Activated T-cell treated with anti-CD3 and anti-CD28 coated beads, Interleukin-2, amount 50 U/mL, for 48 hours (primary cell): ENCODE data around the gene TRIM66.

Experiments used
- DNase-seq, 2 experiments: peaks; one replicate each; pipeline ENCODE4 v3.0.0-alpha.2; 2020

Gene TRIM66

DNA sequence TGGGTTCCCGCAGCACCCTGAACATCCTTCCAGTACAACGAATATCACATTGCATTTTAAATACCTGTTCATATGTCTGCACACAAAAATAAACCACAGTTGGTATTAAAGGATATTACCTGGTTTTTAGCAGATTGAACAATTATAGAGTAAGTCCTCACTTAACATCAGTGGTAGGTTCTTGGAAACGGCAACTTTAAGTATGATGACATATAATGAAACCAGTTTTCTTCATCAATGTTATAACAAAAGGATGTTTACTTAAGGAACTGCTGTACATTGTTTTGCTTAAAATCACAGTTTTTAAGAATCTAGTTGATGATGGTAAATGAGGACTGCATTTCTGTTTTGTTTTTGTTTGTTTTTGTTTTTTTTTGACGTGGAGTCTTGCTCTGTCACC, 28.0 kb downstream of the TRIM66 start:
- DNase-seq = no peak

DNA sequence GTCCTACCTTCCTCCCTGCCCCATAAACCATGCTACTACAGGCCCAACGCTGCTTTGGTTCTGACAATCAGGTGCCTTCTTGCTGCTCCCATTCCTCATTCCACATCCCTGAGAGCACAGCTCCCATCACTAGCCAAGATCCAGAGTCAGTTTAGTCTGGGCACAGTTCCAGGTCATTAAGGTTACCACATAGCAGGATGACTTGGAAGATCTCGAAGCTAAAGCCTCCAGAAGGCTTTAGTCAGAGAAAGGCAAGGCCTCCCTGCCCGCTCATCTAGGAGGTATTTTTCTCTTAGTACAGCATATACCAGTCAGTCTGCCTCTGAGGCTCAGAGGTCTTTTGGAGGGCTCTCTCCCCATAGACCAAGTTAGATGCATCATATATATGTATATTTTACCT, 30.3 kb downstream of the TRIM66 start:
- DNase-seq = no peak

DNA sequence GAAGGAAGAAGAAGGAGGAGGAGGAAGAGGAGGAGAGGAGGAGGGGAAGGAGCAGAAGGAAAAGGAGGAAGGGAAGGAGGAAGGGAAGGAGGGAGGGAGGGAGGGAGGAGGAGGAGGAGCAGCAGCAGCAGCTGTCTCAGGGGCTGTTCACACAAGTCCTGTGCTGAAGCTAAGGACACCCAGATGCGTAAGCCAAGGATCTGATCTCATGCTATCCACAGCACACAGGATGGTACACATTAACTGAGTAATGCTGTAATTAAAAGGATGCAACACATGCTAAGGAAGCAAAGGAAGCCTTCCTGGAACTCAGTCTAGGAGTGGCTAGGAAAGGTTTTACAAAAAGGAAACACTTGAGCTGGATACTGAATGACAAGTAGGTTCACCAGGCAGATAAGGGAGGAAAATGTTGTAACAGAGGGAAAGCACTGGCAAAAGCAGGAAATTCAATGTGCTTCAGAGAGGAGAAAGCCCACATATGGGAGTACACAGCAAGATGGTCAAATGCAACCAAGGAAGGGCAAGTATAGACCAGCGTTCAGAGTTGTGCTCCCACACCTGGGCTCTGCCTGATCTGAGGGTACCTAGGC, 32.0 kb downstream of the TRIM66 start:
- DNase-seq = no peak

DNA sequence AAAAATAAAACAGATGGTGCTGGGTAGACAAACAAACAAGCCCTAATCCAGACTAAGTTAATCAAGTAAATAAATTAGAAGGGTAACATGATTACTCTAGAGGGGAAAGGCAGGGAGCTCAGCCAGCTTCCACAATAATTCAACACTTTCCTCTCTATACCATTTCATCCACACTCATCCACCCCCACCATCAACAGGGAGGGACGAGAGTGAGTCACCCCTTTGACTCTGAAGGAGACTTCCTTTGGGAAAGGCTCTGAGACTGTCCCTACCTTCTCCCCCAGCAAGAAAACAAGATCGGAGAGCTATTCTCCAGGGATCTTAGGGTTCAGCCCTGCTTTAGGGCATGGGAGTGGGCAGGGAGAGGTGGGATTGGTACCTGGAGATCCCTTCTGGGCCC, 33.1 kb downstream of the TRIM66 start:
- DNase-seq = no peak

DNA sequence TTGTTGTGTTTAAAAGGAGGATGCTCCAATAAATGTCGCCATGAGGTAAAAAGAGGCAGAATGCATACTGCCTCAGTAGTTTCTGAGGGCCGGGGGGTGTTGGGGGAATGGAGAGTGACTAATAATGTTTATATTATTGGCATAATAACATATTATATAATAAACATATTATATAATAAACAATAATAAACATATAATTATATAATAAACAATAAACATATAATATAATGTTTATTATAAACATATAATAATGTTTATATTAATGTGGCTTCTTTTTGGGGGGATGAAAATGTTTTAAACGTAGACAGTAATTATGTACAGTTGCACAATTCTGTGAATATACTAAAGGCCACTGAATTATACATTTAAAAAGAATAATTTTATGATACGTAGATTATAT, 35.6 kb downstream of the TRIM66 start:
- no peak for DNase-seq

DNA sequence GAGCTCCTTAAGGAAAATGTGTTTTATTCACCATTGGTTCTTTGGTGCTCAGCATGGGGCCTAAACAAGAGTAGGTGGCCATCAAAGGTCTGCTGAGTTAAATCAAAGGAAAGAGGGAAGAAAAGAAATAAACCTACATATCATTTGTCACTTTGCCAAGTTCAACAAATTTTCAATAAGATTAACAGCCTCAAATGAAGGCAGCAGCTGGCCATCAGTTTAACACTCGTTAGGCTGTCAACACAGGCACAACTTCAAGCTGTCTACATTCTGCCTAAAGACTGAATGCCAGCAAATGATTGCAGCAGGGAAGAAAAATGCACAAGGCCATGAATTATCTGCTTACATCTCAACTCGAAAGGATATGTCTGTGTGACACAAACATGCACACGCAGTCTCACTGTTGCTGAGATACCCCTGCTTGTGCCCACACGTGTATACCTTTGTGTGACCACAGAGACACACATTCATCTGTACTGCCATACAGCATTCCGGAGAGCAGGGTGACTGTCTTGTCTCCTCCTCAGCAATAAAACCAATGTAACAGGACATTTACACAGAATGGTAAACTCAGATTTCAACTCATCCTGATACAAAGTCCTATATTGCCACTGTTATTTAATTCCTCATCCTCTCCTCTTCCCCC, 40.1 kb downstream of the TRIM66 start:
- DNase-seq = no peak

DNA sequence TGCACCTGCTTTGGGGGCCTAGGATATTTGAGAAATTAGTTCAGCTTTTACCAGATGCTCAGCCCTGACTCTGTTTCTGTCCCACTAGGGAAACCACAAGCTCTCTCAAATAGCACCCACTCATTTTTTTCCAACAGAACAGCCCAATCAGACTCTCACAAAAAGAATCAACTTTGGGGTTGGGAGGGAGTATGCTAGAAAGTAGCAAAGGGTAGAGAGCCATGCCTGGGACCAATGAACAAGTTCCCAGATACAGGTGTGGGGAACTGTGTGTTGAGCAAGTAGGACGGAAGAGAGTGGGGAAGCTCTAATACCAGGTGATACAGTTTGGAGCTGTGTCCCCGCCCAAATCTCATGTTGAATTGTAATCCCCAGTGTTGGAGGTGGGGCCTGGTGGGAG, 41.1 kb downstream of the TRIM66 start:
- peak in 1 of 2 experiments; percentile 24 for DNase-seq

DNA sequence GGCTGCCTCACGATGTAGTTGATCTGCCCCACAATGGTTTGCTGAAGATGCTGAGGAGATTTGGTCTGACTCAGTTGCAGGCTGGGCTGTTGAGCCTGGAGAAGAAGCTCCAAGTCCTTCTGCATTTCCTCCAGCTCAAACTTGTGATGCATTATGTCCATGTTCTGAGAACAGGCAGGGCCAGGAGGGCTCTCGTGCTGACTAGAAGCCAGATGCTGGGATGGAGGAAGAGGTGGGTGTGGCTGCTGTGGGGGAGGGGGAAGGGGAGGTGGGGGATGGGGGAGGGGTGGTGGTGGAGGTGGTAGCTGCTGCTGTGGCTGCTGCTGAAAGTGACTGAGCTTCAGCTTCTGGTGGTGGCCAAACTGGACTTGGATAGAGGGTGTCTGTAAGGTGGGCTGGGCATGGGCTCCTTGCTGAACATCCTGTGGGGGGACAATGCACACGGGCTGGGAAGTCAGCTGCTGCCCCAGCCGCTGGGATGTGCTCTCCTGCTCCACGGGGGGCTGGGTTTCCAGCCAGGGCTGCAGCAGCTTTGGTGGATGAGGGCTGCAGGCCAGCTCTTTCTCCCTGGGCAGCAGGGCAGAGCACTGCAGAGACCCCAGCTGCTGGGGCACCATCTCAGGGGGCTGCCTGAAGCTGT, 42.1 kb downstream of the TRIM66 start:
- no peak for DNase-seq

DNA sequence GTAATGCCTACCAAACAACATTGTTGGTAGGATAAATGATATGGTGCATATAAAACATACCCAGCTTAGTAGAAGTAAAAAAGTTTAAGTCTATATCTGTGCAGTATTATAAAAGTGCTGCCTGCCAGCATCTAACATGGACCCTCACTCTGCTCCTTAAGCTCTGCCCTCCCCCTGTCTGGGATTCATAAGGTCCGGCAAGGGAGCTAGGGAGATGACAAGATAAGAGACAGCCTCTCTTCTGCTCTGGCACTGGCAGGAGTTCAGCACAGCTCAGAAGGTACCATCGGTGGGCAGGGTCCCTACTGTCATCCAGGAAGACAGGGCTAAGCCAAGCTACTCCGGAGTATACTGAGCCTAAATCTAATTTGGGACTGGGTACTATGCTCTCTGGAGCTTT, 42.8 kb downstream of the TRIM66 start:
- no peak for DNase-seq

DNA sequence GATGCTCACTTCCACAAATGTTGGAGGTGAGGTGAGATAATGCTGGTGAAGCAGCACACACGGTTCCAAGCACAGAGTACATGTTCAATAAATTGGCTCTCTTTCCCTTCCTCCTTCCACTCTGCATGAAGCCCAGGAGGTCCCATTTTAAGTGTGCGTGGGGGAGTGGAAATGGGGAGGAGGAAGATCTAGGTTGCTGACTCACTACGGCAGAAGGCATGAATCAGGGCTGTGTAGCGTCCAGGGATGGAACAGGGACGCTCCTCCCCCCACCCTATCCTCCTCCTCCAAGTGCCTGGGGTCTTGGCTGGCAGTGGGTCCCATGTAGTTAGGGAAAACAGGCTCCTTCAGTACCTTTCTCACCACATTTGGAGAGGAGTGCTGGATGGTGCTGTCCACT, 44.2 kb downstream of the TRIM66 start:
- no peak for DNase-seq

DNA sequence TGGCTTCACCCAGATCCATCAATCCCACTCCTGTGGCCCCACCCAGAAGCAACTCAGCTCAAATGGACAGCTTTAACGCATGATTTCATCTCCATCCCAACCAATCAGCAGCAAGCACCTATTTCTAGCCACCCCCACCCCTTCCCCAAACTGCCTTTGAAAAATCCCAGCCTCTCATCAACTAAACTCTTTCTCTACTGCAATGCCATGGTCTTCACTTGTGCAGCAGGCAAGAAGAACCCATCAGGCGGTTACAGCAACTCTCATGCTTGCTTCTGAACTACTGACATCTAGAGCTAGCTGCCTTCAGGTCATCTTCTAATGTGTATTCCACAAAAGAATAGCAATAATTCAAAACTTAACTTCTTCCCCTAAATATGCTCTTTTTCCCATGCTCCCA, 46.3 kb downstream of the TRIM66 start:
- no peak for DNase-seq

DNA sequence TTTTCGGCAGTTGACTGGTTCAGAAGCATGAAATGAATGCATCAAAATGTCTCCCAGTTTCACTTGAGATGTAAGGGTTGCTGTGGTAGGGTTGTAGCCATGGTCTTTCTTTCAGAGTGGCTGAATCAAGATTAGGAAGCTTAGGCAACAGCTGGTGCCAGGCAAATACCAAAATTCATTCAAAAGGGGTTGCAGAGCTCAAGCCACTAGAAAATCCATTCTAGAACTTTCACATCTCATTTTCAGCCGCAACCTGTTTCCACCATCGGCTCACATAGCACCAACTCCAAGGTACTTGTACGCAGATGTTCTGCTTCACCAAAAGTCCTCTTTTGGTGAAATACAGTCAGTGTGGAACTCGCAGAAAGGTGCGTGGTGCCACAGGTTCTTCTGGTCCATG, 48.0 kb downstream of the TRIM66 start:
- DNase-seq = no peak

DNA sequence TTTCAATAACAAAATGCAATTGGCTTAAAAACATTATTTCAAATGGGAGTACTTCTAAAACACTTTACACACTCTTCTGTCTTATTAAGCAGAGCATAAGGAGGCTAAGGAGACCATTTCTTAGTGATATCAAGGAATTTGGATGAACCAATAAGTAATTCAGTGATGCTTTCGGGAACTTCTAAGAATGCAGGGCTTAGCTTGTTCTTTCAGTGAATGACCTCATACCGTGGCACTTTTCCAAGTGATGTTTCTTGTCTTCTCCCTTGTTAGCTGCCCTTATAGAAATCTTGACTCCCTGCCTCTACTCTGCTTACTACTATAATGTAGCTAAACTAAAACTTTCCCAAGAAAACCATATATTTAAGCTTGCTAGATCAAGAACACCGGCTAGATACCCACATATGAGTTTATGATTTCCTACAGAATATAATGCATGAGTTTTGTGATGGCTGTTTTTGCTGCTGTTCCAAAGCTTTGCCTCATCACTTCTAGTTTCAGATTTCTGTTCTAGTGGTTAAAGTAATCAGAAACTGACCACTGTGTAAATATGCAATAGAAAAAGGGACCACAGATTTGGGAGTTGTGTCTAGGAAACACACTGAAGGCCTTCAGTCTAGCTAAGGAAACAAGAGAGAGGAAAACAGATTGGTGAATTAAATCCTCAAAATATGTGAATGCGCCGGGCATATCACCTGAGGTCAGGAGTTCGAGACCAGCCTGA, 50.9 kb downstream of the TRIM66 start:
- no peak for DNase-seq

DNA sequence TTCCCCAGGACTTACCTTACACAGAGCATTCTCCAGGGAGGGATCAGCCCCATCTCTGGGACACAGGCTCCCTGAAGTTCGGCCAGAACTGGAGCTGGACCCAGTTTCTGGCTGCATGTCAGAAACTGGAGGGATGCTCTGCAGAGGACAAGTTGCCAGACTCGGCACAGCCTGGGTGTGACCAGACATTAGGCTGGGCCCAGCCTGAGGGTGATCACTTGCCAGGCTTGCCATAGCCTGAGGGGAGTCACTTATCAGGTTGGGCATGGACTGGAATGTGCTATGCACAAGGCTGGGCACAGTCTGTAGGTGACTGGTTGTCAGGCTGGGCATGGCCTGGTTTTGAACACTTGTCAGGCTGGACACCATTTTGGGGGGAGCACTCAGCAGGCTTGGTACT, 57.8 kb downstream of the TRIM66 start:
- DNase-seq = no peak

DNA sequence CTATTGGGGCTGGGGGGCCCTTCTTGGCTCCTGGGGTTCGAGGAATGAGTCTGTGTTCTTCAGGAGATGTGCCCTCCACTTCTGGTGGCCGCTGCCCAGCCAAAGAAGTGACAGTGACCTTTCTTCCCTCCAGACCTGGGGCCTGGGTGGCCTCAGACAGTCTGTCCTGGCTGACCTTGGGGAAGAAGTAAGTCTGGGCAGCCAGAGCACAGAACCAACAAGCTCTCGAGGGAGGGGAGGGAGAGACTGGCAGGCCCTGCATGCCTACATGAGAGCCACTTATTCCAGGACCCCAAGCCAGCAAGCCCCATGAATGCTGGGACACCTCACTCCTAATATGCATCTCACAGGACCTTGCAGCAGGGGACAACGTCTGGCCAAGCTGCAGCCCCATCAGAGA, 61.3 kb downstream of the TRIM66 start:
- no peak for DNase-seq

DNA sequence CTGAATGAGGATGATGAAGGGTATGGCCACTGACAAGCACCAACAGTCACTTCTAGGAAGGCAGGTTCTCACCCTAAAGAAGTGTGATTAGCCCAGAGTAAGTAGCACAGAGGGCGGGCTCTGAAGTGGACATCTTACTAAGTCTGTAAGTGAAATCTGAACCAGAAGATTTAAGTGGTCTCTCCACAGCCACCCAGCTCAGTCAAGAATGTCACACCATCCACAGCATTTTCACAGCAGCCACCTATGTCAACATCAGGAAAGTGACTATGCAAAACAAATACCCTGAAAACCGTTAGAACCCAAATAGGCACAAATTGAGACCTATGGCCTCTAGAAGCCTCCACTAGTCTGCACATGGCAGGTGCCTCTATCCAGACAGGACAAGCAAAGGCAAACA, 65.4 kb downstream of the TRIM66 start:
- DNase-seq = no peak

DNA sequence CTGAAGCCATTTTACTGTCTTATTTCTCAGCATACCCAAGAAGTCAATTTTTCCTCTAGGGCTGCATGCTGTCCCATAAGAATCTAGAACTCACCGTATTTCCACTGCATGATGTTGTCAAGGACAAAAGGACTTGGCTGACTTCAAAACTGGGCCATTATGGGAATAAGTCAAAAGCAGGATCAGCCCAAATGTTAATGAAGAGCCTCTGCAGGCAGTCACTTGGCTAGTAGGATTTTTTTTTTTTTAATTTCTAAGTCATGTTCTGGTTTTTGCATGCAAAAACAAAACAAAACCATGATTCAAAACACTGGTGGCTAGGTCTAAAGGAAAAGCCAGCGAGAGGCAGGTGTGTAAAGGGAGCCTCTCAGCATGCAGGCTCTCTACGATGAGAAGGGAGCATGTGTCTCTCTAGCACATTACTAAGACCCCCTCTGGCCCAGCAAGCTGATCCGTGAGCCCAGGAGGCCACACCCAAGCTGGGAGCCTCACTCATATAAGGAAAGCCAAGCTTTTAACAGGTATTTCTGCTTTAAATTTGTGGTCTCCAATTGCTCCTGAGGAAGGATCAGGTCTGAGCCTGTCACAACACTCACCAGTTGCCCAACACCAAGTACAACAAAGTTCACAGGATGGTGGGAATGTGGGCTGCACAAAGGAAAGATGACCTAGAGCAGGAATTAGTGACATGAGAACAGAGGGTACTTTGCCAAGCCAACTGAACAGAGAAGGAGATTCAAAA, 67.0 kb downstream of the TRIM66 start:
- no peak for DNase-seq

DNA sequence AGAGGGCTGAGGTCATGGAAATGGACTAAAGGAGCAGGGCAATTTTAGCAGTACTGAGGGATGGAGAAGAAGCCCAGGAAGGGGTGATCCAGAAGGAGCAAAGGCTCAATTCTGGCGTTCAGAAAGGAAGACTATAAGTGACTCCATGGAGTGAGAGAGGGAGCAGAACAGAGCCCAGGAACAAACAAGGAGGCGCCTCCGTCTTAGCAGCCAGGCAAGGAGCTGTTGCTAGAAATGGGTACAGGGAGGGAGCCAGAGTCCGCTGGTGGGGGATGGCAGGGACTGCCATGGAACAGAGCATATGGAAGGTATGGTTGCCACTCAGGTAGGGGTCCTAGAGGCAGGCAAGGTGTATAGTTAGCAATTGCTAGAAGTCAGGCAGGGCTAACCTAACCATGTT, 68.0 kb downstream of the TRIM66 start:
- no peak for DNase-seq

DNA sequence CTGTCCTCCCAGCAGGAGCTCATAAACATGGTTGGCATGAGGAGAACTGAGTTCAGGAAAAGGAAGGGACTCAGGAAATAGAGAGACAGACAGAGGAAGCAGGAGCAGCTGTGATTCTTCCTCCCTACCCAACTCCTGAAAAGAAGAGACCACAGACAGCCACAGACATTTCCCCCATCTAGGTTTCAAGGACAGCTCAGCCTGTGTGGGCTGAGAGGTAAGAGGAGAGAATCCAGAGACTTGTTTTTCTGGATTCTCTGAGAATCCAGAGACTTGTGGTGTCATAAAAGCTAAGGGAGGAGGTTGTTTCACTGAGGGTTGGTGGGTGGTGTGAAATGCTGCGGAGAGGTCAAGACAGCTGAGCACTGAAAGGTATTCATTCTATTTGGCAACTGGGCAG, 69.4 kb downstream of the TRIM66 start:
- DNase-seq = no peak

DNA sequence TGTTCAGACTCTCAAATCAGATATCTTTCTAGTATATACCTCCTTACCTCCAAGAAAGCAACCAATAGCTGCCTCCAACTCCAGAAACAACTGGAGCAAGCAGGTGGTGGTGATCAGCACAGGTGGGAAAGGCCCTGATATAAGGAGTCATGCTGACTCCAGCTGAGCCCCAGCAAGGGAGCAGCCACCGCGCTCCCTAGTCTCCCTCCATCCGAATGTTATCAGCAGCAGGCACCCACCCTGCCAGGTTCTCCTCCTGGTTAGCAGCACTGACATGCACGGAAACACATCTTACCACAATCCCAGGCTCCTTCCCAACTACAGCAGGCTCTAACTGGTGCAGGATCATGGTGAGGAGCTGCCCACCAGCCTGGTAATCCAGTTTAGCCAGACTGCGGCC, 69.9 kb downstream of the TRIM66 start:
- DNase-seq = no peak

DNA sequence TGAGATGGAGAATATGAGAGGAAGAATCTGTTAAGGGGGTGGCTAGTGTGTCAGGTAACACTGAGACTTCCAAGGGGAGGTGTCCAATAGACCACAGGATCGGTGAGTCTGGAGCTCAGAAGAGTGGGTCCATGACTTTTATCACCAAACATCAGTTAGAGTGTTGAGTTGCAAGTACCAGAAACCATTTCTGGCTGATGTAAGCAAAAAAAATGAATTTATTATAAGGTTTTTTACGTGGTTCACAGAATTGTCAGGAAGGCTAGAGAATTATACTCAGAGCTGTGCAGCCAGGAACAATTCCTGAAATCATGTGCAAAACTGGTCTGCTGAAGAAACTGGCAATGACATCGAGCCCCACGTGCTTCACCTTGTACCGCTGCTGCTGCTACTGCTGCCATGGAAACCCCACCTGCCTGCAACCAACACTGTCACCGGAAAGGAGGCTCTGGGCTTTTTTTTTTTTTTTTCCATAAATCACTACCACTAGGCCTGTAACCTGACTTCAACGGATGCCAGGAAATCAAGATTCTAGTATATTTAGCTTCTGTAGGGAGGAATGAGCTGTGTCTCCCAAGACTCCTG, 71.8 kb downstream of the TRIM66 start:
- DNase-seq = no peak

DNA sequence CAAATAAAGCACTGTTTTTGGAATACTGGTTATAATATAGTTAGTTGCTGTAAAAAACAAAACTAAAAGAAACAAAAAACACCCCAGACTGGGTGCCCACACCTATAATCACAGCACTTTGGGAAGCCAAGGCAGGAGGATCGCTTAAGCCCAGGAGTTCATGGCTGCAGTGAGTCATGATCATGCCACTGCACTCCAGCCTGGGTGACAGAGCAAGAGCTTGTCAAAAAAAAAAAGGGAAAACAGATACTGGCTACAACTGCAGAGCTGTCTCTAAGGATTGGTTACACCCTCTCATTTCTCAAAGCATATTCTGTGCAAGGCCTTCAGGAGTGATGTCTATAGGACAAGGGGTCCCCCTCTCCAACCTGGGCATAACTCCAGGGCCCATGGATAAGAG, 73.8 kb downstream of the TRIM66 start:
- no peak for DNase-seq

DNA sequence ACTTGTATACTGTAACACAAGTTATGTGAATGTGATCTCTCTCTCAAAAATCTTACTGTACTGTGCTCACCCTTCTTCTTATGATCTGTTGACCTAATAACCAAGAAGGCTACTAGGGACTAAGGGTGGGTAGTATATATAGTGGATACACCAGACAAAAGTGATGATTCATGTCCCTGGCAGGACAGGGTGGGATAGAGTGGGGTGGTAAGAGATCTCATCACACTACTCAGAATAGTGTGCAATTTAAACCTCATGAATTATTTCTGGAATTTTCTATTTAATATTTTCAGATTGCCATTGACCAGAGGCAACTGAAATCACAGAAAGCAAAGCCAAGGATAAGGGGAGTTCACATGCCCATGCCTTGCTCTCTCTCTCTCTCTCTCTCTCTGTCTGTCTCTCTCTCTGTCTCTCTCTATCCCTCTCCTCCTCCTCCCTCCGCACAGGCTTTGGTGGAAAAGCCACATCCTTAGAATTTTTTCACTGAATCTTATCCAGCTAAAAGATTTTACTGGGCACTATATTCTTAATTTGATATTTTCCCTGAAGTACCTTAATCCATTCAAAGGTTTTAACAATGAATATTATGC, 76.4 kb downstream of the TRIM66 start:
- DNase-seq = no peak
